HEK293 (cell line): ENCODE results near the gene TCERG1.

Source experiments
- CTCF ChIP-seq: fragments of 450-650 bp; formaldehyde crosslinking; IDR thresholded peaks from 2 replicates; pipeline ENCODE4 v1.5.1; 2016; ENCODE audit warnings: missing biosample characterization, missing genetic modification characterization
- PBX3 ChIP-seq: sonication (generic); formaldehyde crosslinking; IDR thresholded peaks from 2 replicates; pipeline ENCODE4 v1.8.1; 2022; ENCODE audit warnings: mild to moderate bottlenecking, moderate library complexity, missing genetic modification reagents
- SCRT1 ChIP-seq: fragments of 450-650 bp; formaldehyde crosslinking; IDR thresholded peaks from 2 replicates; pipeline ENCODE4 v1.5.1; 2016; ENCODE audit warnings: missing biosample characterization, missing genetic modification characterization, borderline replicate concordance
- TCF7L2 ChIP-seq: IDR thresholded peaks from 2 replicates; pipeline ENCODE4 v1.6.1; 2011; ENCODE audit warnings: low read depth, mild to moderate bottlenecking, inconsistent platforms, low read length, moderate library complexity, borderline replicate concordance
- YY1 ChIP-seq: fragments of 450-650 bp; formaldehyde crosslinking; IDR thresholded peaks from 2 replicates; pipeline ENCODE4 v1.5.1; 2018; ENCODE audit warnings: missing biosample characterization, missing genetic modification characterization
- ZBTB48 ChIP-seq: fragments of 450-650 bp; formaldehyde crosslinking; IDR thresholded peaks from 2 replicates; pipeline ENCODE4 v1.5.1; 2016; ENCODE audit warnings: missing biosample characterization, missing genetic modification characterization
- ZBTB8A ChIP-seq: fragments of 450-650 bp; formaldehyde crosslinking; IDR thresholded peaks from 2 replicates; pipeline ENCODE4 v1.5.1; 2016; ENCODE audit warnings: missing biosample characterization, missing genetic modification characterization
- ZNF112 ChIP-seq: fragments of 450-650 bp; formaldehyde crosslinking; IDR thresholded peaks from 2 replicates; pipeline ENCODE4 v1.5.0; 2017; ENCODE audit warnings: missing biosample characterization, missing genetic modification characterization
- ZNF174 ChIP-seq: fragments of 450-650 bp; formaldehyde crosslinking; IDR thresholded peaks from 2 replicates; pipeline ENCODE4 v1.5.0; 2017; ENCODE audit warnings: missing biosample characterization, mild to moderate bottlenecking, missing genetic modification characterization
- ZNF23 ChIP-seq: fragments of 450-650 bp; formaldehyde crosslinking; IDR thresholded peaks from 2 replicates; pipeline ENCODE4 v1.5.1; 2016; ENCODE audit warnings: missing biosample characterization, missing genetic modification characterization, borderline replicate concordance
- ZNF24 ChIP-seq: fragments of 450-650 bp; formaldehyde crosslinking; IDR thresholded peaks from 2 replicates; pipeline ENCODE4 v1.5.1; 2016; ENCODE audit warnings: missing biosample characterization, missing genetic modification characterization
- ZNF416 ChIP-seq: fragments of 450-650 bp; formaldehyde crosslinking; IDR thresholded peaks from 2 replicates; pipeline ENCODE4 v1.5.1; 2016; ENCODE audit warnings: missing biosample characterization, missing genetic modification characterization
- ZNF677 ChIP-seq: fragments of 450-650 bp; IDR thresholded peaks from 2 replicates; pipeline ENCODE4 v1.5.0; 2018; ENCODE audit warnings: missing biosample characterization, mild to moderate bottlenecking, missing genetic modification characterization, moderate library complexity

- TF ChIP-seq ZNF24 (no peak), ZNF416 (tag by site-specific recombination) (no peak), ZBTB48 (tag by site-specific recombination) (no peak), TCF7L2 (no peak), ZNF174 (tag by site-specific recombination) (no peak), ZNF677 (no peak), ZNF112 (tag by site-specific recombination) (no peak), ZNF23 (no peak), SCRT1 (tag by site-specific recombination) (no peak), CTCF (tag by site-specific recombination) (no peak), PBX3 (CRISPR knock-in tag) (no peak), ZBTB8A (tag by site-specific recombination) (no peak), YY1 (tag by site-specific recombination) (no peak)
These were observed 5.2 kb upstream of the TCERG1 start for GRCh38 chr5:146441896-146442295.
